HG02678 (cell line): ENCODE measurements around the gene TMEM174.
"Not testable (repeated sequence)": the region's sequence is repeated elsewhere in the genome, so short reads cannot be mapped to it uniquely, and the experiment has no call there.

Experiments used
- ATAC-seq: cut with Tn5 transposase; IDR thresholded peaks from one replicate; pipeline ENCODE4 v1.9.1; 2021; ENCODE audit warnings: mild to moderate bottlenecking, moderate library complexity; ENCODE audit not compliant: unreplicated experiment

TMEM174 gene

DNA sequence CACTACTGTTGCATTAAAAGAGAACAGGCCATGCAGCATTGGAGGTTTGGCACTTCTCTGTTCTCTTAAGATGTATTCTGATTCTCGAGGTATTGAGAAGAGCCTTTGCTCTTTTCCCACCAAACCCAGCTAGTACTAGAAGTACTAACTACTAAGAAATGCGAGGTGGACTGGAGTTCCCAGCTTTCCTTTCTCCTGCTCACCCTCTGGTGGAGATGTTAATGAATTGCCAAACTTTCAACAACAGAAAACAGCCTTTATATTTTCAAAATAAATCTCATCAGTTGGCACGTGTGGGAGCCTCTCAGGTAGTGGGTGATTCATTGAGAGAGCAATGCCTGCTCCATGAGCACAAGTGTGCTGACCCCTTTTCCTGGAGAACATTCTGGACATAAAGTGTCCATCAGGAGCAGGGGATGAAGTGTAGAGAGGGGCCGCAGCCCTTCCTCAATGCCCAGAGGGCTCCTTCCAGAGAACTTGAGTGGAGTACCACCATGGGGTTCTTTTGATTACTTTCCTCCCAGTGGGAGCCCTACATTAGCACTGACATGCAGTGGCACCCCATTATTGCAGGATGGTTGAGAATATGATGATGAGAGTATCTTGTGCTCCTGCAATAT is 45.7 kb downstream of the TMEM174 start:
- no peak for ATAC-seq

DNA sequence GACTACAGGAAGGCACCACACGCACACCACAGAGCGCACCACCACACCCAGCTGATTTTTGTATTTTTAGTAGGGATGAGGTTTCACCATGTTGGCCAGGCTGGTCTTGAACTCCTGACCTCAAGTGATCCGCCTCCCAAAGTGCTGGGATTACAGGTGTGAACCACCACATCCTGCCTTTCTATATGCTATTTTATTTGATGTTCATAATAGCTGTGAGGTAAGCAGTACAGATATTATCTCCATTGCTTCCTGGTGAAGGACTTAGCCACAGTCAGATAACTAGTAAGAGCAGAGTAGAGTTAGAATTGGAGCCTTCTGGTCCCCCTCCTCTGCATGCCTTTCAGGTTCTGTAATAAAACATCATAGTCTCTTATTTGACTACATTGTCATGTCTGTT is 46.3 kb downstream of the TMEM174 start:
- not testable (repeated sequence) for ATAC-seq

GRCh38 chr5:73221161-73221560 is 48.2 kb downstream of the TMEM174 start:
- ATAC-seq, result no peak

DNA sequence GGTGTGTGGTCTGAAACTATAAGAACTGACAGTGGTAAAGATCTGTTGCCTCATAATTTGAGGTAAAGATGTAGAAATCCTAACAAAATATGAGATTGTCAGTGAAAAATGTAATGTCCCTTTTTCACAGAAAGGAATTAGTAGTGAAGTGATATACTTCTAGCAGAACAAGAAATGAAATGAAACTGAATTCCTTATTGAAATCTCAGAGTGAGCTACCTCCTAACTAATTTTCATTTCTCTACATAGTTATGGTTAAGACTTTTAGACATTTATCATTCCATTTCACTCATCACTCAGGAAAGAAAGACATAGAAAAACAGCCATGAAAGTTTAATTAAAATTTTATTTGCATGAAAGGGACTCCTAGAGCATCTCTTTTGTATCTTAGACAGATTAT is 48.7 kb downstream of the TMEM174 start:
- ATAC-seq, result no peak

DNA sequence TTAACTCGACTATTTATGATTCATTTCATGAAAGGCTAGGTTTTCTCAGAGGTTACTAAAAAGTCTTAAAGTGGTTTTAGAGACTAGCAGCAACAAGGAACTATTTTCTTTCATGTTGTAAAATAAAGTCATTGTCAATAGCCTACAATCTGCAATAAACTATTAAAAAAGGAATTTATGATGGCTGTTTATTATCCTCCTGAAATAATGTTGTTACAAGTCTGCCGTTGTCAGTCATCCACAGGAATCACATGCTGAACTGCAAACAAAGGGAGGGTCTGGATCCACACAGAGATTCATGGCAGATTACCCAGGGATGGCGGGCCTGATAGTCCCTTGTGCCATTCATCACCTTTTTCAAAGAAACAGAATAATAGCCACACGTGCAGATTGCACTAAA is 49.2 kb downstream of the TMEM174 start:
- no peak for ATAC-seq
